H9 (cell line): Measurements from ENCODE around the gene BARX1. TPM values are rescaled to one million over a fixed set of nuclear protein-coding genes. Genes with fewer than 3 reads are reported as not detected.

Experiments used
- DNase-seq: peaks from one replicate; pipeline ENCODE4 v3.0.0-alpha.2; 2017
- H2AFZ ChIP-seq: one replicate; pipeline ENCODE4 v1.6.1; 2013; ENCODE audit warnings: mild to moderate bottlenecking, low read length, control low read depth, moderate library complexity
- H2AK5ac ChIP-seq: 2 replicates; pipeline ENCODE4 v1.6.1; 2013; ENCODE audit warnings: low read length, control low read depth, mixed read lengths; ENCODE audit not compliant: insufficient read length
- H2BK120ac ChIP-seq: one replicate; pipeline ENCODE4 v1.6.1; 2013; ENCODE audit warnings: low read depth, mild to moderate bottlenecking, low read length, control low read depth, inconsistent platforms; ENCODE audit not compliant: poor library complexity, severe bottlenecking
- H2BK12ac ChIP-seq: 2 replicates; pipeline ENCODE4 v1.6.1; 2013; ENCODE audit warnings: low read length, control low read depth, mixed read lengths, low read depth; ENCODE audit not compliant: insufficient read length
- H2BK15ac ChIP-seq: 2 replicates; pipeline ENCODE4 v1.6.1; 2013; ENCODE audit warnings: low read depth, low read length, control low read depth
- H2BK20ac ChIP-seq: one replicate; pipeline ENCODE4 v1.6.1; 2013; ENCODE audit warnings: low read depth, mild to moderate bottlenecking, low read length, control low read depth, inconsistent platforms; ENCODE audit not compliant: poor library complexity, severe bottlenecking
- H2BK5ac ChIP-seq: 2 replicates; pipeline ENCODE4 v1.6.1; 2013; ENCODE audit warnings: low read length, control low read depth, mixed read lengths; ENCODE audit not compliant: insufficient read length
- H3K14ac ChIP-seq: 2 replicates; pipeline ENCODE4 v1.6.1; 2013; ENCODE audit warnings: low read length, control low read depth; ENCODE audit not compliant: insufficient read depth
- H3K18ac ChIP-seq: 2 replicates; pipeline ENCODE4 v1.6.1; 2013; ENCODE audit warnings: low read depth, mild to moderate bottlenecking, mixed read lengths, low read length, control low read depth; ENCODE audit not compliant: insufficient read length
- H3K23ac ChIP-seq: 2 replicates; pipeline ENCODE4 v1.6.1; 2013; ENCODE audit warnings: low read length, control low read depth, mixed read lengths, low read depth; ENCODE audit not compliant: insufficient read length
- H3K23me2 ChIP-seq: 2 replicates; pipeline ENCODE4 v1.6.1; 2013; ENCODE audit warnings: low read depth, mild to moderate bottlenecking, mixed read lengths, low read length, control low read depth; ENCODE audit not compliant: insufficient read length, poor library complexity, severe bottlenecking
- H3K27ac ChIP-seq: 2 replicates; pipeline ENCODE4 v1.5.1; 2013; ENCODE audit warnings: low read length, control low read depth, mixed read lengths, low read depth; ENCODE audit not compliant: insufficient read length
- H3K27me3 ChIP-seq: 2 replicates; pipeline ENCODE4 v1.6.1; 2013; ENCODE audit warnings: low read length, control low read depth, inconsistent platforms; ENCODE audit not compliant: insufficient read depth
- H3K4ac ChIP-seq: 2 replicates; pipeline ENCODE4 v1.6.1; 2013; ENCODE audit warnings: low read depth, mild to moderate bottlenecking, control low read depth, inconsistent platforms, low read length, moderate library complexity
- H3K4me1 ChIP-seq: 2 replicates; pipeline ENCODE4 v1.6.1; 2013; ENCODE audit warnings: low read length, control low read depth, inconsistent platforms; ENCODE audit not compliant: insufficient read depth
- H3K4me2 ChIP-seq: 2 replicates; pipeline ENCODE4 v1.6.1; 2013; ENCODE audit warnings: low read length, control low read depth, mixed read lengths; ENCODE audit not compliant: insufficient read length, insufficient read depth
- H3K56ac ChIP-seq: 2 replicates; pipeline ENCODE4 v1.6.1; 2013; ENCODE audit warnings: low read depth, mild to moderate bottlenecking, mixed read lengths, low read length, control low read depth; ENCODE audit not compliant: insufficient read length
- H3K79me1 ChIP-seq: 2 replicates; pipeline ENCODE4 v1.6.1; 2013; ENCODE audit warnings: low read depth, mild to moderate bottlenecking, moderate library complexity, low read length, control low read depth, inconsistent platforms; ENCODE audit not compliant: insufficient read depth, poor library complexity, severe bottlenecking
- H3K79me2 ChIP-seq: 2 replicates; pipeline ENCODE4 v1.6.1; 2013; ENCODE audit warnings: low read length, control low read depth, inconsistent platforms; ENCODE audit not compliant: insufficient read depth
- H3K9ac ChIP-seq: 2 replicates; pipeline ENCODE4 v1.6.1; 2013; ENCODE audit warnings: low read length, control low read depth, mixed read lengths; ENCODE audit not compliant: insufficient read length; ENCODE audit errors: extremely low read depth
- H3K9me3 ChIP-seq: one replicate; pipeline ENCODE4 v1.6.1; 2013; ENCODE audit warnings: low read depth, low read length, inconsistent platforms; ENCODE audit not compliant: control insufficient read depth
- H3T11ph ChIP-seq: one replicate; pipeline ENCODE4 v1.6.1; 2013; ENCODE audit warnings: mild to moderate bottlenecking, low read length, control low read depth, inconsistent platforms
- H4K20me1 ChIP-seq: one replicate; pipeline ENCODE4 v1.6.1; 2013; ENCODE audit not compliant: control insufficient read depth, insufficient read length, insufficient read depth
- H4K5ac ChIP-seq: 2 replicates; pipeline ENCODE4 v1.6.1; 2013; ENCODE audit warnings: low read depth, mild to moderate bottlenecking, mixed read lengths, low read length, control low read depth; ENCODE audit not compliant: insufficient read length
- H4K8ac ChIP-seq: replicated peaks from 2 replicates; pipeline ENCODE4 v1.6.1; 2013; ENCODE audit warnings: low read length, control low read depth, mixed read lengths, low read depth; ENCODE audit not compliant: insufficient read length
- H4K91ac ChIP-seq: 2 replicates; pipeline ENCODE4 v1.6.1; 2013; ENCODE audit warnings: low read depth, mild to moderate bottlenecking, moderate library complexity, mixed read lengths, low read length, control low read depth; ENCODE audit not compliant: insufficient read length
- H3K27ac Mint-ChIP-seq, 3 experiments: 2 replicates in 2 of 3; 3 replicates in 1 of 3; pipeline ENCODE4 v1.8.0; 2020 to 2021; ENCODE audit warnings: mixed read lengths in 3 of 3, mild to moderate bottlenecking in 1 of 3, moderate library complexity in 1 of 3
- H3K27me3 Mint-ChIP-seq: 2 replicates; pipeline ENCODE4 v1.8.0; 2021; ENCODE audit warnings: low read depth, mild to moderate bottlenecking, moderate library complexity, mixed read lengths
- H3K36me3 Mint-ChIP-seq, 3 experiments: 2 replicates in 2 of 3; 3 replicates in 1 of 3; pipeline ENCODE4 v1.8.0; 2020 to 2021; ENCODE audit warnings: low read depth in 3 of 3, mixed read lengths in 3 of 3; ENCODE audit not compliant: insufficient read depth in 1 of 3
- H3K4me1 Mint-ChIP-seq, 2 experiments: 2 replicates each; pipeline ENCODE4 v1.8.0; 2020; ENCODE audit warnings: mixed read lengths in 2 of 2
- H3K4me3 Mint-ChIP-seq, 2 experiments: 2 replicates in 1 of 2; 3 replicates in 1 of 2; pipeline ENCODE4 v1.8.0; 2020 to 2021; ENCODE audit warnings: mild to moderate bottlenecking in 2 of 2, mixed read lengths in 2 of 2, moderate library complexity in 1 of 2
- H3K9me3 Mint-ChIP-seq, 2 experiments: 2 replicates in 1 of 2; 3 replicates in 1 of 2; pipeline ENCODE4 v1.8.0; 2020; ENCODE audit warnings: mild to moderate bottlenecking in 2 of 2, mixed read lengths in 2 of 2, moderate library complexity in 1 of 2
- CTCF ChIP-seq: fragments of 200-600 bp; sonication (generic); conservative IDR thresholded peaks from 3 replicates; pipeline ENCODE4 v1.8.0; 2021; ENCODE audit warnings: antibody characterized with exemption, mild to moderate bottlenecking
- WGBS: extraction: QIAGEN DNeasy Blood & Tissue Kit; methylation state at CpG from one replicate; pipeline ENCODE4 v1.1.7; 2013; ENCODE audit warnings: missing lambda C conversion rate, low lambda C conversion rate, mixed read lengths; ENCODE audit not compliant: insufficient read length; ENCODE audit errors: extremely low coverage; 5-methylcytosine and 5-hydroxymethylcytosine counted together
- long read RNA-seq: library from polyadenylated mRNA; unstranded; transcript quantifications from one replicate; pipeline ENCODE4 v2.0.0, GENCODE V29; 2020
- total RNA-seq: library from RNA; stranded (reverse); gene quantifications from 2 replicates; pipeline ENCODE4 v1.2.1, GENCODE V29; 2021

BARX1 gene
- 1.2 TPM in 2 replicates for total RNA-seq
- long read RNA-seq: 0 reads

GRCh38 chr9:93955111-93955980 is at the start of gene BARX1:
Gene BARX1, minus strand, starts transcription at chr9:93955355. Its CDS starts 209 bp downstream, at chr9:93955146.
- no peak within 1 kb of the TSS for H3T11ph ChIP-seq
- H3K4me3 Mint-ChIP-seq: peak within 1 kb of the TSS; percentile 67 to 82
- no peak within 1 kb of the TSS for H2BK5ac ChIP-seq
- H3K4me1 ChIP-seq: no peaks in the 10 kb centered on the region; the same call in 1 of the 2 replicates
- H3K27ac Mint-ChIP-seq: no peak within 1 kb of the TSS
- no CpG with 5 or more reads among the region's 102 CpGs for WGBS
- no peak within 1 kb of the TSS for H4K5ac ChIP-seq
- no peaks in the 10 kb centered on the region for H4K20me1 ChIP-seq
- peak; percentile 84 for DNase-seq
- H2BK120ac ChIP-seq: no peak within 1 kb of the TSS
- peaks cover 31 to 54% of the 10 kb centered on the region in 2 experiments for H3K4me1 Mint-ChIP-seq
- H3K9me3 ChIP-seq: no peaks in the 10 kb centered on the region
- no peak within 1 kb of the TSS for H3K18ac ChIP-seq
- no peak for TF ChIP-seq CTCF
- no peak within 1 kb of the TSS for H3K4ac ChIP-seq
- no peak within 1 kb of the TSS for H2BK12ac ChIP-seq
- no peak within 1 kb of the TSS for H3K27ac ChIP-seq
- H2BK20ac ChIP-seq: no peak within 1 kb of the TSS
- H4K91ac ChIP-seq: no peak within 1 kb of the TSS
- 0 out of 7 replicates have a peak, but pooled peaks cover 0 to 4% (median 0%) of the 10 kb centered on the region in 3 experiments for H3K36me3 Mint-ChIP-seq
- no peak within 1 kb of the TSS for H4K8ac ChIP-seq
- H3K4me2 ChIP-seq: peak within 1 kb of the TSS; percentile 55
- H3K79me1 ChIP-seq: no peaks in the 10 kb centered on the region
- H3K14ac ChIP-seq: no peak within 1 kb of the TSS
- H3K56ac ChIP-seq: no peak within 1 kb of the TSS
- H3K27me3 ChIP-seq: peaks cover 93% of the 10 kb centered on the region
- no peak within 1 kb of the TSS for H2BK15ac ChIP-seq
- no peak within 1 kb of the TSS for H2AFZ ChIP-seq
- H3K9ac ChIP-seq: no peak within 1 kb of the TSS
- peaks cover 2 to 15% of the 10 kb centered on the region in 2 experiments; a peak in 3 of 5 replicates for H3K9me3 Mint-ChIP-seq
- no peak within 1 kb of the TSS for H2AK5ac ChIP-seq
- peaks cover 95% of the 10 kb centered on the region for H3K27me3 Mint-ChIP-seq
- H3K23ac ChIP-seq: no peak within 1 kb of the TSS
- H3K79me2 ChIP-seq: no peaks in the 10 kb centered on the region
- H3K23me2 ChIP-seq: peaks cover 18% of the 10 kb centered on the region
